Measurements from ENCODE around the gene ANKRD35.

GRCh38 chr1:145891587-145892485 lies 6.2 kb upstream of the ANKRD35 start:
- peak; percentile 89 to 90 (median 90) for TF ChIP-seq CTCF (IDR thresholded peaks at IDR 0.05 in 2 of 3, conservative IDR thresholded peaks at IDR 0.05 in 1 of 3; ENCODE audit: control insufficient read depth in 2 of 3, extremely low read depth in 1 of 3, insufficient read depth in 1 of 3, low read depth in 3 of 3, low read length in 3 of 3)
- no peak for TF ChIP-seq ZNF274 (IDR thresholded peaks at IDR 0.05; ENCODE audit: insufficient read depth, insufficient read length)
- no peak for TF ChIP-seq USF2 (IDR thresholded peaks at IDR 0.05; ENCODE audit: borderline replicate concordance, low read depth, low read length)
- TF ChIP-seq RAD51 (IDR thresholded peaks at IDR 0.05), result no peak
- no peak for TF ChIP-seq ETV6 (conservative IDR thresholded peaks at IDR 0.05 in 1 of 2, IDR thresholded peaks at IDR 0.05 in 1 of 2; ENCODE audit: borderline replicate concordance in 1 of 2, low read depth in 1 of 2)
- no peak for TF ChIP-seq SREBF2 (IDR thresholded peaks at IDR 0.05; ENCODE audit: low read length)

All from GM12878 (cell line).